CD4-positive, alpha-beta T cell treated with Interleukin-17A for 1 hour (primary cell): Measurements from ENCODE around the gene ADPRHL1.

ENCODE experiments used
- DNase-seq: peaks from one replicate; pipeline ENCODE4 v3.0.0-alpha.2; 2020

The ADPRHL1 gene

GRCh38 chr13:113452942-113453901, at the start of gene ADPRHL1:
ADPRHL1 (minus strand) TSS chr13:113453488; CDS start chr13:113453437, 51 bp downstream.
- DNase-seq = no peak

- no peak for DNase-seq
These were observed 49.4 kb upstream of the ADPRHL1 start for GRCh38 chr13:113502686-113503085.

GRCh38 chr13:113500530-113501265, 47.4 kb upstream of the ADPRHL1 start:
- no peak for DNase-seq

GRCh38 chr13:113499936-113500335, 46.6 kb upstream of the ADPRHL1 start:
- no peak for DNase-seq

- DNase-seq = no peak
These were observed 45.6 kb upstream of the ADPRHL1 start for GRCh38 chr13:113498905-113499304.

- DNase-seq = no peak
These were observed 43.9 kb upstream of the ADPRHL1 start for GRCh38 chr13:113497217-113497616.

DNA sequence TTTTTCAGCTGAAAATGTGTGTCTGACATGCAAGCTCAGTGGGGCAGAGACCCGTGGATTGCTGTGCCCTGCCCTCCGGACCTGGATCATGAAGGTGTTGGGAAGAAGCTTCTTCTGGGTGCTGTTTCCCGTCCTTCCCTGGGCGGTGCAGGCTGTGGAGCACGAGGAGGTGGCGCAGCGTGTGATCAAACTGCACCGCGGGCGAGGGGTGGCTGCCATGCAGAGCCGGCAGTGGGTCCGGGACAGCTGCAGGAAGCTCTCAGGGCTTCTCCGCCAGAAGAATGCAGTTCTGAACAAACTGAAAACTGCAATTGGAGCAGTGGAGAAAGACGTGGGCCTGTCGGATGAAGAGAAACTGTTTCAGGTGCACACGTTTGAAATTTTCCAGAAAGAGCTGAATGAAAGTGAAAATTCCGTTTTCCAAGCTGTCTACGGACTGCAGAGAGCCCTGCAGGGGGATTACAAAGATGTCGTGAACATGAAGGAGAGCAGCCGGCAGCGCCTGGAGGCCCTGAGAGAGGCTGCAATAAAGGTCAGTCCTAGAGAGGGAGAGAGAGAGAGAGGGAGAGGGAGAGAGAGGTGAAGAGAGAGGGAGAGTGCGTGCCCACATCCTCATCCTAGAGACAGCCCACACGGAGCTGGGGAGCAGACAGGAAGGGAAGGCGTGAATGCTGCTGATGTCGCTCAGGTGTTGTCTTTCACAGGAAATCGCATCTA, 42.4 kb upstream of the ADPRHL1 start:
- no peak for DNase-seq

DNA sequence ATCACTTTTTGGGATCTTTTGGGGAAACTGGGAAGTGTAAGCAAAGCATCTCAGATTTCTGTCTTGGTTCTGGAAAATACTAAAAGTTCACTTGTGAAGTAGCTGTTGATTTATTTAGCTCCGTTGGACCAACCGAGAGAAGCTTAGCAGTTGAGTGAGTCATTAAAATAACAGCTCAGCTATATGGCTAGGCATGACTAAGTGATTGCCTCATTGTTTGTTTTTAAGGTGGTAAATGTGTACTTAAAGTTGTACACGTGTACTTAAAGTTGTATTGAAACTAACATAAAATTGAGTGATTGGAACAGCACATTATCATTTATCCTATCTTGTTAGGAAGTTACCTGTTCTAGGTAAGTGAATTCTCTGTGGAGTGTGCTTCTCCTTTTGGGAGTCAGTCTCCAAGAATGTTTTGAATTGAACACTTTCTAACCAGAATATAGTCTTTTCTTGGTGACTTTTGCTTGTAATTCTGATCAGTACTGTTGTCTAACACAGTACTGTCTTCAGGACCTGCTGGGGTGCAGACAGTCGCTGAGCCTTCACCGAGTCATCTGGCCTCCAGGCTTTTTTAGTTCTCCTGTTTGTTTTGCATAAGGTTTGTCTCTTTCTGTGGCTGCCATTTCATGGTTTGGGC, 40.1 kb upstream of the ADPRHL1 start:
- DNase-seq = peak; percentile 9

GRCh38 chr13:113491982-113492381, 38.7 kb upstream of the ADPRHL1 start:
- DNase-seq = no peak

- DNase-seq = no peak
These were observed 38.2 kb upstream of the ADPRHL1 start for GRCh38 chr13:113491418-113491883.

- peak; percentile 78 for DNase-seq
These were observed 37.5 kb upstream of the ADPRHL1 start, which contains the start of gene DCUN1D2 for GRCh38 chr13:113490496-113491417. DCUN1D2 (minus strand) TSS chr13:113490711; CDS start chr13:113490669, 42 bp downstream.

DNA sequence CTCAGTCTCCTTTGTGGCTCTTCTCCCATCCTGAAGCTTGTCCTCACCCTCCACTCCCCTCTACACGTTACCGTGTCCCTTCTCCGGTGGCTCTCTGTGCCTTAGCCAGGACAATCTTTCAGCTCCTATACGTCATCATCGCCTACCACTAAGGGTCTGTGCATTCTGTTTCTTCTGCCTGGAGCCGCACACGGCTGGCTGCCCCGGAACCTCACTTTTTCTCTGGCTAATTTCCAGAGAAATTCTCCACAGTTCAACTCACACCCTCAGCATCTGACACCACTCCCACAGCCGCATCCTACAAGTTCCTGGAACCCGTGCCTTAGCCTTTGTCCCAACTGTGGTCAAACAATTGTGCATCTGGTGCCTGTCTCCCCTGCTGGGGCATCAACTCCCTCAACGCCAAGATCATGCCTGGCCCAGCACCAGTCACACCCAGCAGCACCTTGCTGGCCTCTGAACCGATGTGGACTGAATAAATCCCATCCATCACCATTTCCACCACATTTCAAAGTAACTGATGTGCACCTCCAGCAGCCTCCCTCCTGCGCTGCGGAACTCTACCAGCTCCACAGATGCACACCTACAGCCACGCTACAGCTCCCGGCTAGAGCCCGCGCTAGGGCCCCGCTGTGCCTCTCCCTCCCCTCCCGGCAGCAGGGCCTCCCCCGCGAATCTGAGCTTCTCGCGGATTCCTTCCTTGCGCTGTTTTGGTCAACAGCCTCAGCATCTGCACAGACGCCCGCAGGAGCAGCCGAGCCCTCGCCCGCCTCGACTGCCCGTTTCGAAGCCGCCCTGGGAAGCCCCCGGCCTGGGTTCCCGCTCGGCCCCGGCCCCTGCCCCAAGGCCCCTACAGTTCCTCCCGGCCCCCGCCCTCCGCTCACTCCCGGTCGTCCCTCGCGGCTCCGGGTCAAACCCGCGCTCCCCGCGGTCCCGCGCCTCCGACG, 36.5 kb upstream of the ADPRHL1 start:
- DNase-seq = peak; percentile 21

DNA sequence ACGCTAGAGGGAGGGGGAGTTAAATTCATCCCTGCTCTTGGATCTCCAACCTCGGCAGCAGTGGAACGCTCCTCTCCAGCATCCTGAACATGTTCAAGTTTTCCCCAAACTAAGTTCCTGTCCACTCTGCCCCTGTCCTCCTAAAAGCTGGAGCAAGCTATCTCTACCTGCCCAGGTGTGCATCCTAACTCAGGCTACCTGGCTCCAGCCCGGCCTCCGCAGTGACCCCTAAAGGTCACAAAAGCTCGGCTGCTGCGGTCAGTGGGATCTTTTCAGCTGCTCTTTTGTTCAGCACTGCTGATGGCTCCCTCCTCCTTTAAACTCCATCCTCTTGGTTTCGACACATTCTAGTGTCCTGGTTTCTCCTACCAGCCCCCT, 35.9 kb upstream of the ADPRHL1 start:
- no peak for DNase-seq

DNA sequence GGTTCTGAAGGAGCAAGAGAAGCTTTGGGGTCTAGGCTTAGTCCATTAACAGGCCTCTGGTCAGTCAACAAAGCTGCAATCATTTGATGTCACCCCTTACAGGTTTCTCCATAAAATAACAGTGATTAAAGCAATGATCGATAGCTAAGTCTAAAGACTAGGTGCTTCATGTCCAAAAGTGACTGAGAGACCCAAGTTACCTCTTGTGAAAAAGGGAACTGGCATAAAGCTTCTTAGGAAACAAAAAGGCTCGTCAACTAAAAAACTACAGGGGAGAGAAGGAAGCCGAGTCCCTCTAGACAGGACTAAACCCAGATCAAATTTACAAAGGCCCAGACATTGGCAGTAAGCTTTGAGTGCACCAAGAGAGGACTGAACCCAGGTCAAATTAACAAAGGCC, 35.0 kb upstream of the ADPRHL1 start:
- DNase-seq = no peak

- no peak for DNase-seq
These were observed 33.4 kb upstream of the ADPRHL1 start for GRCh38 chr13:113486698-113487097.

- no peak for DNase-seq
These were observed 32.3 kb upstream of the ADPRHL1 start for GRCh38 chr13:113485545-113485944.

- DNase-seq = no peak
These were observed 30.4 kb upstream of the ADPRHL1 start for GRCh38 chr13:113483504-113484293.

- DNase-seq = no peak
These were observed 29.8 kb upstream of the ADPRHL1 start for GRCh38 chr13:113483081-113483480.

- DNase-seq = no peak
These were observed 25.9 kb upstream of the ADPRHL1 start for GRCh38 chr13:113479179-113479578.
